Kidney (tissue), 14 donors: Measurements from ENCODE around the gene ATP11C. TPM values are rescaled to one million over a fixed set of nuclear protein-coding genes. Genes with fewer than 3 reads are reported as not detected.

Experiments used
- DNase-seq, 5 donors: peaks; one replicate each; pipeline ENCODE4 v3.0.0-alpha.2; 2013 to 2020
- FAIRE-seq: peaks from 2 replicates; lab custom pipeline; 2012; peaks lifted over from hg19 to GRCh38; lab: Jason Lieb, UNC
- H3K27ac ChIP-seq, 2 donors: one replicate each; pipeline ENCODE4 v1.7.0; 2013; ENCODE audit warnings: low read depth in 2 of 2, low read length in 2 of 2, inconsistent platforms in 1 of 2
- H3K27me3 ChIP-seq: one replicate; pipeline ENCODE4 v1.7.1; 2013; ENCODE audit warnings: low read length, inconsistent platforms; ENCODE audit not compliant: control insufficient read depth, insufficient read depth
- H3K36me3 ChIP-seq, 3 donors: one replicate each; pipeline versions ENCODE4 v1.7.0 to v1.7.1; 2013; ENCODE audit warnings: low read length in 3 of 3, control low read depth in 1 of 3, inconsistent platforms in 1 of 3; ENCODE audit not compliant: insufficient read depth in 3 of 3, control insufficient read depth in 2 of 3
- H3K4me1 ChIP-seq, 3 donors: one replicate each; pipeline versions ENCODE4 v1.7.0 to v1.7.1; 2013; ENCODE audit warnings: low read length in 3 of 3, inconsistent platforms in 1 of 3, low read depth in 1 of 3; ENCODE audit not compliant: control insufficient read depth in 2 of 3, insufficient read depth in 2 of 3
- H3K4me3 ChIP-seq, 3 donors: one replicate each; pipeline versions ENCODE4 v1.7.0 to v1.8.1; 2013; ENCODE audit warnings: low read length in 3 of 3, control low read depth in 1 of 3, inconsistent platforms in 1 of 3
- H3K9ac ChIP-seq, 3 donors: one replicate each; pipeline versions ENCODE4 v1.7.0 to v1.7.1; 2013; ENCODE audit warnings: low read length in 3 of 3, control low read depth in 1 of 3, inconsistent platforms in 1 of 3
- H3K9me3 ChIP-seq, 3 donors: one replicate each; pipeline versions ENCODE4 v1.7.0 to v1.7.1; 2013; ENCODE audit warnings: low read length in 3 of 3, control low read depth in 1 of 3, inconsistent platforms in 1 of 3; ENCODE audit not compliant: control insufficient read depth in 2 of 3, insufficient read depth in 1 of 3
- intact Hi-C: fragments of 100-400 bp; cut with DNase I; formaldehyde crosslinking; loops from one replicate; pipeline ENCODE4 v1.11.1; 2022
- polyA plus RNA-seq: library from polyadenylated mRNA; stranded (reverse); fragments of 350-450 nt; fragmentation: Illumina TruSeq; extraction: RNeasy Lipid Tissue Mini Kit (QIAGEN cat#74804); gene quantifications from one replicate; pipeline ENCODE4 v1.2.3, GENCODE V29; 2014; ENCODE audit warnings: low read depth, low replicate concordance; ENCODE audit not compliant: insufficient read depth
- total RNA-seq: library from RNA; stranded (reverse); fragmentation: NEBNext Ultra II Directional; extraction: Animal tissue kit (Norgen Biotek cat#: 25700); gene quantifications from one replicate; pipeline ENCODE4 v1.2.1, GENCODE V29; 2021
- TF ChIP-seq, protein P1 (sequence below): IDR thresholded peaks from 3 replicates; pipeline ENCODE4 v1.5.1; 2012; ENCODE audit warnings: mild to moderate bottlenecking, moderate library complexity, borderline replicate concordance; ENCODE audit not compliant: insufficient read depth; ENCODE audit errors: extremely low read depth
- donor health status: control.
- donor health status: control.
- donor health status: control.
- donor health status: control.
- donor health status: control.
- donor health status: DM: yes; HTN: yes; CAD: no.
- donor health status: Normal renal cell carcinoma (clear cell type).

The ATP11C gene
- total and polyA plus RNA-seq, 2 donors from 2014 or later, result 10.1 to 23.9 TPM

GRCh38 chrX:139815771-139816170 is 117.1 kb downstream of the ATP11C start:
- H3K27me3 ChIP-seq, result no peaks in the 10 kb centered on the region
- H3K27ac ChIP-seq, result no peak overlapping the region
- no peak for DNase-seq
- FAIRE-seq, result no peak
- H3K36me3 ChIP-seq, result no peaks in the 10 kb centered on the region
- no peak overlapping the region for H3K9ac ChIP-seq
- no peaks in the 10 kb centered on the region for H3K9me3 ChIP-seq
- H3K4me3 ChIP-seq, result no peak overlapping the region
- intact Hi-C loops, result no loop called here
- TF ChIP-seq, protein P1, sequence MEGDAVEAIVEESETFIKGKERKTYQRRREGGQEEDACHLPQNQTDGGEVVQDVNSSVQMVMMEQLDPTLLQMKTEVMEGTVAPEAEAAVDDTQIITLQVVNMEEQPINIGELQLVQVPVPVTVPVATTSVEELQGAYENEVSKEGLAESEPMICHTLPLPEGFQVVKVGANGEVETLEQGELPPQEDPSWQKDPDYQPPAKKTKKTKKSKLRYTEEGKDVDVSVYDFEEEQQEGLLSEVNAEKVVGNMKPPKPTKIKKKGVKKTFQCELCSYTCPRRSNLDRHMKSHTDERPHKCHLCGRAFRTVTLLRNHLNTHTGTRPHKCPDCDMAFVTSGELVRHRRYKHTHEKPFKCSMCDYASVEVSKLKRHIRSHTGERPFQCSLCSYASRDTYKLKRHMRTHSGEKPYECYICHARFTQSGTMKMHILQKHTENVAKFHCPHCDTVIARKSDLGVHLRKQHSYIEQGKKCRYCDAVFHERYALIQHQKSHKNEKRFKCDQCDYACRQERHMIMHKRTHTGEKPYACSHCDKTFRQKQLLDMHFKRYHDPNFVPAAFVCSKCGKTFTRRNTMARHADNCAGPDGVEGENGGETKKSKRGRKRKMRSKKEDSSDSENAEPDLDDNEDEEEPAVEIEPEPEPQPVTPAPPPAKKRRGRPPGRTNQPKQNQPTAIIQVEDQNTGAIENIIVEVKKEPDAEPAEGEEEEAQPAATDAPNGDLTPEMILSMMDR, result no peak
- no peaks in the 10 kb centered on the region for H3K4me1 ChIP-seq

GRCh38 chrX:139811942-139812629 is 120.8 kb downstream of the ATP11C start:
- TF ChIP-seq, protein P1, result no peak
- DNase-seq (no peak), FAIRE-seq (no peak)
- Histone ChIP-seq H3K9me3 (no peaks in the 10 kb centered on the region), H3K4me1 (no peaks in the 10 kb centered on the region), H3K36me3 (no peaks in the 10 kb centered on the region), H3K27me3 (no peaks in the 10 kb centered on the region), H3K27ac (no peak overlapping the region), H3K4me3 (no peak overlapping the region), H3K9ac (no peak overlapping the region)
- intact Hi-C loops, result no loop called here

- intact Hi-C loops, result no loop called here
- FAIRE-seq (no peak), DNase-seq (no peak)
- Histone ChIP-seq H3K27ac (no peak overlapping the region), H3K4me3 (no peak overlapping the region), H3K4me1 (no peaks in the 10 kb centered on the region), H3K36me3 (peaks cover 3 to 10% (median 4%) of the 10 kb centered on the region in 3 donors), H3K27me3 (no peaks in the 10 kb centered on the region), H3K9ac (no peak overlapping the region), H3K9me3 (no peaks in the 10 kb centered on the region)
- TF ChIP-seq, protein P1, result no peak
Measured at GRCh38 chrX:139804482-139804881, 128.4 kb downstream of the ATP11C start.
